Keratinocyte (primary cell): ENCODE measurements around the gene CSMD2. TPM values are rescaled to one million over a fixed set of nuclear protein-coding genes. Genes with fewer than 3 reads are reported as not detected.

Source experiments
- DNase-seq: peaks from one replicate; pipeline ENCODE4 v3.0.0-alpha.2; 2011; ENCODE audit warnings: low read depth, missing footprints, low spot score
- FAIRE-seq: peaks from 2 replicates; lab custom pipeline; 2011; peaks lifted over from hg19 to GRCh38; lab: Jason Lieb, UNC
- H2AFZ ChIP-seq: 2 replicates; pipeline ENCODE4 v1.6.0; 2012; ENCODE audit warnings: low read length, control low read depth, inconsistent platforms; ENCODE audit not compliant: control insufficient read depth
- H3K27ac ChIP-seq: 2 replicates; pipeline ENCODE4 v1.5.1; 2011; ENCODE audit warnings: low read length; ENCODE audit not compliant: control insufficient read depth, insufficient read depth
- H3K27me3 ChIP-seq: 3 replicates; pipeline ENCODE4 v1.6.0; 2011; ENCODE audit warnings: low read length; ENCODE audit not compliant: control insufficient read depth, insufficient read depth; ENCODE audit errors: extremely low read depth
- H3K36me3 ChIP-seq, 2 experiments: 2 replicates in 1 of 2; 3 replicates in 1 of 2; pipeline ENCODE4 v1.5.1; 2011; ENCODE audit warnings: low read length in 2 of 2, mild to moderate bottlenecking in 1 of 2; ENCODE audit not compliant: control insufficient read depth in 2 of 2, insufficient read depth in 2 of 2; ENCODE audit errors: extremely low read depth in 1 of 2
- H3K4me1 ChIP-seq: 3 replicates; pipeline ENCODE4 v1.5.1; 2011; ENCODE audit warnings: low read length; ENCODE audit not compliant: control insufficient read depth, insufficient read depth; ENCODE audit errors: extremely low read depth
- H3K4me2 ChIP-seq: 3 replicates; pipeline ENCODE4 v1.6.0; 2011; ENCODE audit warnings: low read depth, low read length; ENCODE audit not compliant: control insufficient read depth, insufficient read depth; ENCODE audit errors: extremely low read depth
- H3K4me3 ChIP-seq, 3 experiments: fragments of 200-600 bp in 1 of 3; sonication (generic) in 1 of 3; 2 replicates in 2 of 3; 3 replicates in 1 of 3; pipeline ENCODE4 v1.5.1; 2011 to 2016; ENCODE audit warnings: low read length in 3 of 3, mild to moderate bottlenecking in 3 of 3, control low read depth in 2 of 3, inconsistent platforms in 1 of 3, low read depth in 1 of 3, mixed read lengths in 1 of 3, mixed run types in 1 of 3, moderate library complexity in 1 of 3; ENCODE audit not compliant: control insufficient read depth in 2 of 3, insufficient read depth in 2 of 3; ENCODE audit errors: extremely low read depth in 1 of 3
- H3K79me2 ChIP-seq: 2 replicates; pipeline ENCODE4 v1.6.0; 2012; ENCODE audit warnings: low read length; ENCODE audit not compliant: control insufficient read depth, insufficient read depth
- H3K9ac ChIP-seq: 3 replicates; pipeline ENCODE4 v1.6.0; 2011; ENCODE audit warnings: low read length; ENCODE audit not compliant: control insufficient read depth, insufficient read depth; ENCODE audit errors: extremely low read depth
- H3K9me1 ChIP-seq: 3 replicates; pipeline ENCODE4 v1.6.0; 2011; ENCODE audit warnings: low read length; ENCODE audit not compliant: control insufficient read depth, insufficient read depth; ENCODE audit errors: extremely low read depth
- H3K9me3 ChIP-seq: 2 replicates; pipeline ENCODE4 v1.5.1; 2012; ENCODE audit warnings: low read depth, low read length; ENCODE audit not compliant: control insufficient read depth
- H4K20me1 ChIP-seq: 3 replicates; pipeline ENCODE4 v1.6.0; 2011; ENCODE audit warnings: low read length; ENCODE audit not compliant: control insufficient read depth, insufficient read depth; ENCODE audit errors: extremely low read depth
- EZH2 ChIP-seq: IDR thresholded peaks from one replicate; pipeline ENCODE4 v1.6.1; 2012; ENCODE audit warnings: inconsistent platforms, mild to moderate bottlenecking, low read length, moderate library complexity
- dilution Hi-C: fragments of 300-500 bp; cut with MboI; formaldehyde crosslinking; loops from one replicate; pipeline ENCODE4 v1.7.0; 2020; ENCODE audit warnings: low sequenced_read_pairs; ENCODE audit not compliant: extremely low pct_ligation_motif_present
- polyA plus RNA-seq, 5 experiments: library from polyadenylated mRNA; depleted of rRNA in 3 of 5; stranded (reverse) in 3 of 5; stranded (forward) in 1 of 5; unstranded in 1 of 5; fragments of >200 nt; gene quantifications; 1 replicate in 1 of 5; 2 replicates in 3 of 5; 3 replicates in 1 of 5; pipeline versions ENCODE4 v1.2.1 to v1.2.3, GENCODE V29; 2011 to 2012; ENCODE audit warnings: missing spikeins in 2 of 5, low read depth in 1 of 5, low replicate concordance in 1 of 5
- TF ChIP-seq, protein P1 (sequence below), 3 experiments: IDR thresholded peaks in 1 of 3; conservative IDR thresholded peaks in 1 of 3; optimal IDR thresholded peaks in 1 of 3; 2 replicates in 2 of 3; 3 replicates in 1 of 3; pipeline versions ENCODE3 to v1.5.1; 2011; ENCODE audit warnings: low read length in 3 of 3, mild to moderate bottlenecking in 3 of 3, moderate library complexity in 2 of 3, control low read depth in 1 of 3, inconsistent platforms in 1 of 3; ENCODE audit not compliant: insufficient read depth in 2 of 3; ENCODE audit errors: extremely low read depth in 1 of 3

CSMD2 gene
- polyA plus RNA-seq, 1 donor (not counting 4 experiments of a cell fraction or from before 2014, with no cell fraction given), result 2.0 TPM

DNA sequence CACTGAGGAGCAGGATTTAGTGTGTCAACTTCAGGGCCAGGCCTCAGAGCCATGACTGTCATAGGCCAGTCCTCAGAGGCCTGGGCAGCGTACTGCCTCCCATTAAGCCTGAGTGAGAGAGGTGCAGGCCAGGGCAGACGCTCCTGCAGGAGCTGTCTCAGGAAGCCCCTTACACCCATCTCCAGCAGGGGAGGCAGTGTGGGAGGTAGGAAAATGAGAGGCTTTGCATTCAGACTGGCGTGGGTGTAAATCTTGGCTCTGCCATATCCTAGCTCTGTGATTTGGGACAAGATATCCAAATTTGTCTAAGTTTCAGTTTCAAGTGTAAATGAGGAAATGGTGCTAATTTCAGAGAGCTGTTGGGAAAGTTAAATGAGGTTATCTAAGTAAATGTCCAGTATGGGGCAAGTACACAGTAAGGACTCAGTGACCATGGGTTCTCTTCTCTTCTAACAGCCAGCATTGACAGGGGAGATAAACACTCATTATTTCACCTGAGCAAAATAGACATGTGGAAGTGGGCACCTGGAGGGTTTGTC, 508.5 kb downstream of the CSMD2 start:
- no peak overlapping the region for H3K4me2 ChIP-seq
- H3K9me1 ChIP-seq, result no peaks in the 10 kb centered on the region
- H3K4me1 ChIP-seq, result no peaks in the 10 kb centered on the region
- H3K36me3 ChIP-seq, result no peaks in the 10 kb centered on the region
- FAIRE-seq (no peak), DNase-seq (no peak)
- H4K20me1 ChIP-seq, result no peaks in the 10 kb centered on the region
- H3K27me3 ChIP-seq, result no peaks in the 10 kb centered on the region
- H3K79me2 ChIP-seq, result no peaks in the 10 kb centered on the region
- TF ChIP-seq, protein P1, sequence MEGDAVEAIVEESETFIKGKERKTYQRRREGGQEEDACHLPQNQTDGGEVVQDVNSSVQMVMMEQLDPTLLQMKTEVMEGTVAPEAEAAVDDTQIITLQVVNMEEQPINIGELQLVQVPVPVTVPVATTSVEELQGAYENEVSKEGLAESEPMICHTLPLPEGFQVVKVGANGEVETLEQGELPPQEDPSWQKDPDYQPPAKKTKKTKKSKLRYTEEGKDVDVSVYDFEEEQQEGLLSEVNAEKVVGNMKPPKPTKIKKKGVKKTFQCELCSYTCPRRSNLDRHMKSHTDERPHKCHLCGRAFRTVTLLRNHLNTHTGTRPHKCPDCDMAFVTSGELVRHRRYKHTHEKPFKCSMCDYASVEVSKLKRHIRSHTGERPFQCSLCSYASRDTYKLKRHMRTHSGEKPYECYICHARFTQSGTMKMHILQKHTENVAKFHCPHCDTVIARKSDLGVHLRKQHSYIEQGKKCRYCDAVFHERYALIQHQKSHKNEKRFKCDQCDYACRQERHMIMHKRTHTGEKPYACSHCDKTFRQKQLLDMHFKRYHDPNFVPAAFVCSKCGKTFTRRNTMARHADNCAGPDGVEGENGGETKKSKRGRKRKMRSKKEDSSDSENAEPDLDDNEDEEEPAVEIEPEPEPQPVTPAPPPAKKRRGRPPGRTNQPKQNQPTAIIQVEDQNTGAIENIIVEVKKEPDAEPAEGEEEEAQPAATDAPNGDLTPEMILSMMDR (optimal IDR thresholded peaks at IDR 0.05 in 1 of 3, IDR thresholded peaks at IDR 0.05 in 1 of 3, conservative IDR thresholded peaks at IDR 0.05 in 1 of 3; ENCODE audit: extremely low read depth in 1 of 3, insufficient read depth in 2 of 3, low read length in 3 of 3), result no peak
- TF ChIP-seq EZH2, result no peak
- no peak overlapping the region for H2AFZ ChIP-seq
- no peak overlapping the region for H3K9ac ChIP-seq
- H3K27ac ChIP-seq, result no peak overlapping the region
- no peak overlapping the region for H3K4me3 ChIP-seq
- no peaks in the 10 kb centered on the region for H3K9me3 ChIP-seq
- dilution Hi-C loops, result no loop called here

DNA sequence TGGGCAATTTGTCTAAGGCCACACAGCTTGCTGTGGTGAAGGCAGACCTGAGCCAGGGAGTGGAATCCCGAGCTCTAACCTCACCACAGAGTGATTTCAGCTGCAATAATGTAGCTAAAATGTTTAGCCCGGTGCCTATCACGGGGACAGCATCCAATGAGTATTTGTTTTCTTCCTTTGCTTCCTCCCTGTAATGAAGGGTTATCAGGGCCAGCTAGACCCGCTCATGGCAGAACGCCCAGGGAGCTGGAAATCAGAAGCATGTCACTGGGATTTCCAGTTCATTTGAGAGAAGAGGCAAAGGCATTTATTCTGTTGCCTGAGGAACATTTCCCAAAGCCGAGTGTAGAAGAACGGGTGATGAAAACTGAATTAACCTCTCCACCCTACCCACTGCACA, 509.5 kb downstream of the CSMD2 start:
- H3K4me3 ChIP-seq, result no peak overlapping the region
- FAIRE-seq (no peak), DNase-seq (no peak)
- no peaks in the 10 kb centered on the region for H3K79me2 ChIP-seq
- no peaks in the 10 kb centered on the region for H3K4me1 ChIP-seq
- no peaks in the 10 kb centered on the region for H3K9me3 ChIP-seq
- H3K27me3 ChIP-seq, result no peaks in the 10 kb centered on the region
- no peak overlapping the region for H2AFZ ChIP-seq
- no peaks in the 10 kb centered on the region for H3K9me1 ChIP-seq
- no peak overlapping the region for H3K9ac ChIP-seq
- H3K36me3 ChIP-seq, result no peaks in the 10 kb centered on the region
- H3K4me2 ChIP-seq, result no peak overlapping the region
- no peak overlapping the region for H3K27ac ChIP-seq
- no peak for TF ChIP-seq EZH2
- H4K20me1 ChIP-seq, result no peaks in the 10 kb centered on the region
- dilution Hi-C loops, result no loop called here

DNA sequence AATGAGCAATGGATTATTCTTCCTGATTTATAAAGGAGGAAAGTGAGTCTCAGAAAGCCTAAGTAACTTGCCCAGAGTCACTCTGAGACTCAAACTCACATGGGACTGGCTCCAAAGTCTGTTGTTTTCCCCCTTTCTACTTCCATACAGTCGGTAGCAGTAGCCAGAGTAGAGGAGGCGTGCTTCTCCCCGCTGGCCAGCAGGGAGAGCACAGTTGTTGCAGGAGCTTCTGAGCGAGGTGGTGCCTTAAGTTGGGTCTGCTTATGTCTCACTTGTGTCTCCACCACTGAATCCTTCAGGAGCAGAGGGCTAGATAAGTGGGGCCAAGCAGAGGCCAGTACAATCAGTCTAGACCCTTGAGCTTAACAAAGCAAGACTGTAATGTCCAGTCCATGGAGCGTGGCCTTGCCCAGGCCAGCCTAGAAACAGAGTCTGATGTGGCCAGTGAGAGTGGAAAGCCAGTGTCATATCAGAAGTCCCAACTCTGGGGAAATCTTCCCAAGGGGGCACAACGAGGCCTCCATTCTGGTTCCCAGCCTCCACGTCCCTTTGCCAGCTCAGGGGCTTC, 510.7 kb downstream of the CSMD2 start:
- no peaks in the 10 kb centered on the region for H3K9me1 ChIP-seq
- dilution Hi-C loops, result no loop called here
- no peak overlapping the region for H3K4me3 ChIP-seq
- no peak overlapping the region for H2AFZ ChIP-seq
- no peaks in the 10 kb centered on the region for H3K79me2 ChIP-seq
- H3K27ac ChIP-seq, result no peak overlapping the region
- no peaks in the 10 kb centered on the region for H3K27me3 ChIP-seq
- no peak for TF ChIP-seq EZH2
- TF ChIP-seq, protein P1 (optimal IDR thresholded peaks at IDR 0.05 in 1 of 3, IDR thresholded peaks at IDR 0.05 in 1 of 3, conservative IDR thresholded peaks at IDR 0.05 in 1 of 3; ENCODE audit: extremely low read depth in 1 of 3, insufficient read depth in 2 of 3, low read length in 3 of 3), result peak; percentile 31 to 72 (median 63)
- no peak for DNase-seq
- no peak for FAIRE-seq
- no peaks in the 10 kb centered on the region for H3K36me3 ChIP-seq
- no peaks in the 10 kb centered on the region for H4K20me1 ChIP-seq
- H3K9ac ChIP-seq, result no peak overlapping the region
- H3K9me3 ChIP-seq, result no peaks in the 10 kb centered on the region
- H3K4me1 ChIP-seq, result no peaks in the 10 kb centered on the region
- H3K4me2 ChIP-seq, result no peak overlapping the region
